Measurements from ENCODE around the gene MDH1B. TPM values are rescaled to one million over a fixed set of nuclear protein-coding genes. Genes with fewer than 3 reads are reported as not detected.

MDH1B gene
- total RNA-seq, 1 experiment from 2014 or later = 1.3 TPM

GRCh38 chr2:206792645-206793044, 27.5 kb upstream of the MDH1B start:
- no peak overlapping the region for H4K5ac ChIP-seq (ENCODE audit: insufficient read length, low read depth, low read length)
- WGBS (ENCODE audit: extremely low coverage, insufficient read length, low lambda C conversion rate) = no CpG with 5 or more reads among the region's 5 CpGs
- H2BK12ac ChIP-seq (ENCODE audit: insufficient read length, low read depth, low read length) = no peak overlapping the region
- H3K4me1 Mint-ChIP-seq = no peaks in the 10 kb centered on the region
- H4K91ac ChIP-seq (ENCODE audit: insufficient read length, low read depth, low read length) = no peak overlapping the region
- TF ChIP-seq, protein P1, sequence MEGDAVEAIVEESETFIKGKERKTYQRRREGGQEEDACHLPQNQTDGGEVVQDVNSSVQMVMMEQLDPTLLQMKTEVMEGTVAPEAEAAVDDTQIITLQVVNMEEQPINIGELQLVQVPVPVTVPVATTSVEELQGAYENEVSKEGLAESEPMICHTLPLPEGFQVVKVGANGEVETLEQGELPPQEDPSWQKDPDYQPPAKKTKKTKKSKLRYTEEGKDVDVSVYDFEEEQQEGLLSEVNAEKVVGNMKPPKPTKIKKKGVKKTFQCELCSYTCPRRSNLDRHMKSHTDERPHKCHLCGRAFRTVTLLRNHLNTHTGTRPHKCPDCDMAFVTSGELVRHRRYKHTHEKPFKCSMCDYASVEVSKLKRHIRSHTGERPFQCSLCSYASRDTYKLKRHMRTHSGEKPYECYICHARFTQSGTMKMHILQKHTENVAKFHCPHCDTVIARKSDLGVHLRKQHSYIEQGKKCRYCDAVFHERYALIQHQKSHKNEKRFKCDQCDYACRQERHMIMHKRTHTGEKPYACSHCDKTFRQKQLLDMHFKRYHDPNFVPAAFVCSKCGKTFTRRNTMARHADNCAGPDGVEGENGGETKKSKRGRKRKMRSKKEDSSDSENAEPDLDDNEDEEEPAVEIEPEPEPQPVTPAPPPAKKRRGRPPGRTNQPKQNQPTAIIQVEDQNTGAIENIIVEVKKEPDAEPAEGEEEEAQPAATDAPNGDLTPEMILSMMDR (conservative IDR thresholded peaks at IDR 0.05) = no peak
- no peak overlapping the region for H3K4me3 Mint-ChIP-seq
- no peaks in the 10 kb centered on the region for H3K23me2 ChIP-seq (ENCODE audit: insufficient read length, low read depth, low read length, poor library complexity, severe bottlenecking)
- no peak overlapping the region for H2BK15ac ChIP-seq (ENCODE audit: low read depth, low read length)
- H2AK5ac ChIP-seq (ENCODE audit: insufficient read length, low read length) = no peak overlapping the region
- H3K27ac ChIP-seq (ENCODE audit: insufficient read length, low read depth, low read length) = no peak overlapping the region
- H4K20me1 ChIP-seq (ENCODE audit: control insufficient read depth, insufficient read depth, insufficient read length) = no peaks in the 10 kb centered on the region
- no peaks in the 10 kb centered on the region for H3K79me2 ChIP-seq (ENCODE audit: insufficient read depth, low read length)
- H3K9ac ChIP-seq (ENCODE audit: extremely low read depth, insufficient read length, low read length) = no peak overlapping the region
- no peak overlapping the region for H2BK20ac ChIP-seq (ENCODE audit: low read depth, low read length, poor library complexity, severe bottlenecking)
- no peak overlapping the region for H3K14ac ChIP-seq (ENCODE audit: insufficient read depth, low read length)
- H4K8ac ChIP-seq (replicated peaks; ENCODE audit: insufficient read length, low read depth, low read length) = no peak overlapping the region
- no peak overlapping the region for H2BK5ac ChIP-seq (ENCODE audit: insufficient read length, low read length)
- H3K9me3 Mint-ChIP-seq = no peaks in the 10 kb centered on the region
- no peaks in the 10 kb centered on the region for H3K79me1 ChIP-seq (ENCODE audit: insufficient read depth, low read depth, low read length, poor library complexity, severe bottlenecking)
- H3K27ac Mint-ChIP-seq = no peak overlapping the region
- no peak overlapping the region for H2BK120ac ChIP-seq (ENCODE audit: low read depth, low read length, poor library complexity, severe bottlenecking)
- H3K4ac ChIP-seq (ENCODE audit: low read depth, low read length) = no peak overlapping the region
- H3K4me2 ChIP-seq (ENCODE audit: insufficient read depth, insufficient read length, low read length) = no peak overlapping the region
- no peak overlapping the region for H3T11ph ChIP-seq (ENCODE audit: low read length)
- no peak overlapping the region for H3K56ac ChIP-seq (ENCODE audit: insufficient read length, low read depth, low read length)
- H3K23ac ChIP-seq (ENCODE audit: insufficient read length, low read depth, low read length) = no peak overlapping the region
- H2AFZ ChIP-seq (ENCODE audit: low read length) = no peak overlapping the region
- no peak overlapping the region for H3K18ac ChIP-seq (ENCODE audit: insufficient read length, low read depth, low read length)
- no peaks in the 10 kb centered on the region for H3K27me3 ChIP-seq (ENCODE audit: insufficient read depth, low read length)
- peaks cover 8 to 62% (median 48%) of the 10 kb centered on the region in 3 experiments; a peak in 6 of 7 replicates for H3K36me3 Mint-ChIP-seq (ENCODE audit: insufficient read depth in 1 of 3, low read depth in 3 of 3)
- DNase-seq = no peak
- H3K4me1 ChIP-seq (ENCODE audit: insufficient read depth, low read length) = no peaks in the 10 kb centered on the region
- H3K27me3 Mint-ChIP-seq (ENCODE audit: low read depth) = no peaks in the 10 kb centered on the region
- no peaks in the 10 kb centered on the region for H3K9me3 ChIP-seq (ENCODE audit: control insufficient read depth, low read depth, low read length)
